Frontal cortex (tissue), 4 donors: ENCODE measurements around the gene PATJ. TPM values are rescaled to one million over a fixed set of nuclear protein-coding genes. Genes with fewer than 3 reads are reported as not detected.
"Not testable (repeated sequence)": the region's sequence is repeated elsewhere in the genome, so short reads cannot be mapped to it uniquely, and the experiment has no call there.

Experiments
- DNase-seq, 2 donors: peaks; one replicate each; pipeline ENCODE4 v3.0.0; 2012; ENCODE audit warnings: low spot score in 2 of 2
- FAIRE-seq: peaks from 2 replicates; lab custom pipeline; 2012; peaks lifted over from hg19 to GRCh38; lab: Jason Lieb, UNC
- total RNA-seq: library from RNA; depleted of rRNA; stranded (reverse); fragments of >200 nt; gene quantifications from one replicate; pipeline ENCODE4 v1.2.3, GENCODE V29; 2014
- donor health status: control.
- donor health status: control.
- donor health status: control.

PATJ gene
- total RNA-seq, 1 donor from 2014 or later = 24.1 TPM

GRCh38 chr1:61807606-61808140, 65.4 kb downstream of the PATJ start:
- FAIRE-seq = no peak
- no peak for DNase-seq

- no peak for DNase-seq
- FAIRE-seq = no peak
These were observed 66.0 kb downstream of the PATJ start for GRCh38 chr1:61808321-61808720.

GRCh38 chr1:61808968-61809367, 66.7 kb downstream of the PATJ start:
- FAIRE-seq = no peak
- DNase-seq = no peak

GRCh38 chr1:61812916-61813315, 70.6 kb downstream of the PATJ start:
- DNase-seq (no peak), FAIRE-seq (no peak)

GRCh38 chr1:61816191-61816590, 73.9 kb downstream of the PATJ start:
- DNase-seq = no peak
- FAIRE-seq = no peak

- no peak for DNase-seq
- FAIRE-seq = no peak
These were observed 76.7 kb downstream of the PATJ start for GRCh38 chr1:61818992-61819391.

- no peak for DNase-seq
- no peak for FAIRE-seq
These were observed 77.1 kb downstream of the PATJ start for GRCh38 chr1:61819421-61819820.

- FAIRE-seq = no peak
- no peak for DNase-seq
These were observed 83.1 kb downstream of the PATJ start for GRCh38 chr1:61825393-61825792.

- FAIRE-seq (no peak), DNase-seq (no peak)
These were observed 86.5 kb downstream of the PATJ start for GRCh38 chr1:61828805-61829204.

- FAIRE-seq = no peak
- DNase-seq = no peak
These were observed 94.4 kb downstream of the PATJ start for GRCh38 chr1:61836649-61837048.

GRCh38 chr1:61837607-61838006, 95.3 kb downstream of the PATJ start:
- FAIRE-seq, DNase-seq: not testable (repeated sequence)

- DNase-seq (no peak), FAIRE-seq (no peak)
These were observed 97.4 kb downstream of the PATJ start for GRCh38 chr1:61839679-61840078.

GRCh38 chr1:61842036-61842435, 99.8 kb downstream of the PATJ start:
- FAIRE-seq (no peak), DNase-seq (no peak)

GRCh38 chr1:61842863-61843514, 100.7 kb downstream of the PATJ start:
- no peak for DNase-seq
- no peak for FAIRE-seq

- FAIRE-seq = no peak
These were observed 101.7 kb downstream of the PATJ start for GRCh38 chr1:61844006-61844405.

GRCh38 chr1:61844664-61845063, 102.4 kb downstream of the PATJ start:
- not testable (repeated sequence) for DNase-seq

More at GRCh38 chr1:61844006-61844405, 101.7 kb downstream of the PATJ start:
- no peak for DNase-seq

GRCh38 chr1:61851235-61851634, 109.0 kb downstream of the PATJ start:
- FAIRE-seq = no peak
- no peak for DNase-seq

More at GRCh38 chr1:61844664-61845063, 102.4 kb downstream of the PATJ start:
- not testable (repeated sequence) for FAIRE-seq

- peak; percentile 89 for FAIRE-seq
- DNase-seq = peak in 1 of 2 donors; percentile 12
These were observed 109.8 kb downstream of the PATJ start for GRCh38 chr1:61851849-61852669.

GRCh38 chr1:61852670-61853015, 110.4 kb downstream of the PATJ start:
- no peak for FAIRE-seq
- DNase-seq = no peak

- no peak for FAIRE-seq
- DNase-seq = no peak
These were observed 111.3 kb downstream of the PATJ start for GRCh38 chr1:61853583-61853982.

GRCh38 chr1:61864489-61864888, 122.2 kb downstream of the PATJ start:
- DNase-seq (no peak), FAIRE-seq (no peak)
